ENCODE results near the gene NAT14.
"Not testable (repeated sequence)": the region's sequence is repeated elsewhere in the genome, so short reads cannot be mapped to it uniquely, and the experiment has no call there.

The NAT14 gene

DNA sequence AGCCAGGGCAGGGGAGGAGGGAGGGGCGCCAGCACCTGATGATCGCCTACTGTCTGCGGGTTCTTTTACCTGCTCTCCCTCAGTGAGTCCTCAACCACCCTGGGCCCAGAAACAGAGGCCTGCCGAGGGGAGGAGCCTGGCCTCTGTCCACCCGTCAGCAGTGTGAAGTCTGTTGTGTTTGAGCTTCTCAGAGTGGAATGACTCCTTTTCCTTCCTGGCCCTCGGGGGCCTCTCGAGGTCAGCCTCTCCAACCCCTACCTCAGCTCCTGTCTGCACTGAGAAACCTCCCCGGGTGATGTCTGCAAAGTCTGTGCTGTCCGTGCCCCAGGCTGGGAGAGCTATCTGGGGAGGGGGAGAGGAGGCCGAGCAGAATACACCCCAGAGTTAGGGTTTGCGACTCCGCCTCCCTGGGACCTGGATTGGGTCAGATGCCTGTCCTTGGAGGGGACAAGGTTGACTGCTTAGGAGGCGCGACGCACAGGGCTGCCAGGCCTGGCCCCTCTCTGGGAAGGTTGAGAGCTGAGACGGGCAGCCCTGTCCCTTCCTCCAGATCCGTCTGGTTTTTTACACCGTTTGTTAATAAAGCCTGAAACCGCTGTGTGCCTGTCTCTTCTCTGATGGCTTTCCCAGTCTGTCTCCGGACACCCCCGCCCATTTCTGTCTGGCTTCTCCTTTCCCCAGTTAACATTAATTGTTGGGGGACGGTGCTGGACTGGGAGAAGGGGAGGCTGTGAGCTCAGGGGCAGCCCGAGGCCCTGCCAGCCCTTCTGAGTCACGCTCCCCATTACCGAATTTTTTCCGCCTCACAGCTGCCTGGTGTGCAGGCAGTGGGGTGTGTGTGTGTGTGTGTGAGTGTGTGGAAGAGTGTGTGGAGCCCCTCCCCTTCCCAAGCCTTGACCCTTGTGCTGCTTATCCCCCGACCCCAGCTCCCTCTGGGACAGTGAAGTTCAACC lies 2.3 kb downstream of the NAT14 start:
- no peak for DNase-seq (ENCODE audit: low spot score)

DNA sequence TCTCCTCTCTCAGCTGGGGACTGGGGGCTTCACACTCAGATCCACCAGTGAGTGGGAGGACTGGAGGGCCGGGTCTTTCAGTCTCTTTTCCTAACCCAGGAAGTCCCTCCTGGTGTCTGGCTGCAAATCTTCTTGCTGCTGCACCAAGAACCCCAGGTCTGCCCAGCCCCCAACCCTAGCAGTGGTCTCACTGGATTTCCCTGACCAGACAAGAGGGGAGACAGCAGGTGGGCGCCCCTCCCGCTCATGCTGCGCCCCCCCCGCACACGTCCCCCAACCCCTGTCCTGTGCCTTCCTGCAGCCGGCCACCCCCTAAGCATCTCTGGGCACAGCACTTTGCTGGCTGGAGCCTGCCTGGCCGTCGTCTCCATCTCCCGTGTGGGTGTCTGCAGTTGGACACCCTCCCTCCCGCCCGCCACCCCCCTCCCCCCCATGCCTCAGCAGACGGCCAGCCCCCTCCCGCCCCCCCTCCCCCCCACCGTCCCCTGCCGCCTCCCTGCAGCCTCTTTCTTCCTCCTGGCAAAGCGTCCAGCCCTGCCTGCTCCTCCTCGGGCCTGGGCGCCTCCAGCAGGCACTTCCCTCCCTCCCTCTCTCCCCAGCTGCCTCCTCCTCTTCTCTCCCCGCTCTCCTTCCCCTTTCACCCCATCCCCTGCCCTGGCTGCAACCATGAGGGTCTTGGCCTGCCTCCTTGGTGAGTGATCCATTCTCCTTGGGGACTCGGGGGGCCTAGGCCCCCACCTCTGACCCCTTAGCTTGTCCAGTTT lies 3.1 kb downstream of the NAT14 start, which contains the start of gene SSC5D:
Gene SSC5D, plus strand, starts transcription at position 513 of the 764 bp plus-strand sequence. Its CDS starts 154 bp downstream, at position 667.
- no peak for DNase-seq (ENCODE audit: low spot score)

DNA sequence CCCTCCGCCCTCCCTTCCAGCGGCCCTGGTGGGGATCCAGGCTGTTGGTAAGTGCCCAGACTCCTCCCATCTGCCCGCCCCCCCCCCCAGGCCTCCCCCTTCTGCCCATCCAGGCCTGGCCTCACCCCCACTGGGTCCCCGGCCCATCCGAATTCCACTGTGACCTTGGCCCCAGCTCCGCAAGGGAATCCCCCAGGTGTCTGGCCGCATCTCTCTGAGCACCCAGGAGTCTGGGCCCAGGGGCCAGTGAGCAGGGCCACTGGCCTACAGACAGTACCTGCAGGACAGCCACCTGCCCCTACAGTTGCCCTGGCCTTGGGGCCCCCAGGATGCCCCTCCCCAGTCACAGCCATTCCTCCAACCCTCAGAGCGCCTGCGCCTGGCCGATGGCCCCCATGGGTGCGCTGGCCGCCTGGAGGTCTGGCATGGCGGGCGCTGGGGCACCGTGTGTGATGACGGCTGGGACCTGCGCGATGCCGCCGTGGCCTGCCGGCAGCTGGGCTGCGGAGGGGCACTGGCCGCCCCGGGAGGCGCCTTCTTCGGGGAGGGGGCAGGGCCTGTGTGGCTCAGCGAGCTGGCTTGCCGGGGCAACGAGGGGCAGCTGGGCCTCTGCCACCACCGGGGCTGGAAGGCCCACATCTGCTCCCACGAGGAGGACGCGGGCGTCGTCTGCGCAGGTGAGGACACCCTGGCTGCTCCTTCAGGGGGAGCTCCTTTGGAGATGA lies 4.2 kb downstream of the NAT14 start:
- DNase-seq (ENCODE audit: low spot score), result no peak

DNA sequence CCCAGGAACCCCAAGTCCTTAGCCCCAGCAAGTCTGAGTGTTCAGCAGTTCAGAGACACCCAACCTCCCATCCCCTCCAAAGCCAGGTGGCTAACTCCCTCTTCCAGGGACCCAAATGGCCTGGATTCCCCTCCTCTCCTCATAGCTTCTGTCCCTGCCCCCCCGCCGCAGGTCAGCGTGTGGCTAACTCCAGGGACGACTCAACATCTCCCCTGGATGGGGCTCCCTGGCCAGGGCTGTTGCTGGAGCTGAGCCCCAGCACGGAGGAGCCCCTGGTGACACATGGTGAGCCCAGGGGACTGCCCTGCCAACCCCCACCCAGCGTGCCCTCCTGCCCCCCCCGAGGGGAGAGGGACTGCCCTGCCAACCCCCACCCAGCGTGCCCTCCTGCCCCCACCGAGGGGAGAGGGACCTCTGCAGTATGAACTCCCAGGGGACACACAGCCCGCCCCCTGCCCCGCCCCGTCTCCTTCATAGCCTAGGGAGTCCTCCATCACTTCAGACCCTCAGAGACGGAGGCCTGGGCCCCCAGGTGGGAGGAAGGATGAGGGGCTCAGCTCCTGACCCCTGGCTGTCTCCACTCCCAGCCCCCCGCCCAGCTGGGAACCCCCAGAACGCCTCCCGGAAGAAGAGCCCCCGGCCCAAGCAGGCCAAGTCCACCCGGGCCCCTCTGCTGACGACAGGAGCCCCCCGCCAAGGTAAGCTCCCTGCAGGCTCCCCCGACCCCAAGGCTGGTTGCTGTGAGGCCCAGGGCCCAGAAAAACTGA lies 4.9 kb downstream of the NAT14 start:
- no peak for DNase-seq (ENCODE audit: low spot score)

DNA sequence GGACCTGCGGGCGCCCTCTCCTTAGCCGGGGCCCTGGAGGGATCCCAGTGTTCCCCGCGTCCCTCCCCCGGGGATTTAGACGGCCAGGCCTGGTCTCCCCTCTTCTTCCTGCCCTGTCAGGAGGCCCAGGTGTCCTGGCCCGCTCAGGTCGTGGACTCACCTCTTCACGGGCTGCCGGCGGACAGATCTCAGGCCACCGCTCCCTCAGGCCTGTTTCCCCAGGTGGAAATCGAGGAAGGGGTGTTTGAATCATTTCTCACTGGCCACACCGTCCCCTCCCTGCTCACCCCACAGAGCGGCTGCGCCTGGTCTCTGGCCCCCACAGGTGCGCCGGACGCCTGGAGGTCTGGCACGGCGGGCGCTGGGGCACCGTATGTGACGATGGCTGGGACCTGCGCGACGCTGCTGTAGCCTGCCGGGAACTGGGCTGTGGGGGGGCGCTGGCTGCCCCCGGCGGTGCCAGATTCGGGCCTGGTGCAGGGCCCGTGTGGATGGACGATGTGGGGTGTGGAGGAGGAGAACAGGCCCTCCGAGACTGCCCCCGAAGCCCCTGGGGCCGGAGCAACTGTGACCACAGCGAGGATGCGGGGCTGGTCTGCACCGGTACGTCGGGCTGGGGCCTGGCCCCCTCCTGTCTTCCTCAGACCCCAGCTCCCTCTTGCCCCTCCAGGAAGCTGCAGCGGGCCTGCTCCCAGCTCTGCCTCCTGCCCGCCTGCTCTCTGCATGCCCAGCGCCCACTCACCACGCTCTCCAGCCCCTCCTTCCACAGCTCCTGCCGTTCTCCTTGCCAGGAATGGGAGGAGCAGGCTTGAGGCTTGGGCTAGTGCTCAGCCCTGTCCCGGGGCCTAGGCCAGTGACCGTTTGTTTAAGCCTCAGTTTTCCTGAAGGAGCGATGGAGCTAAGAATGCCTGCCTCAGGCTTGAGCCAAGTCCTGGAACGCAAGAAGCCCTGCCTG lies 5.8 kb downstream of the NAT14 start:
- no peak for DNase-seq (ENCODE audit: low spot score)

DNA sequence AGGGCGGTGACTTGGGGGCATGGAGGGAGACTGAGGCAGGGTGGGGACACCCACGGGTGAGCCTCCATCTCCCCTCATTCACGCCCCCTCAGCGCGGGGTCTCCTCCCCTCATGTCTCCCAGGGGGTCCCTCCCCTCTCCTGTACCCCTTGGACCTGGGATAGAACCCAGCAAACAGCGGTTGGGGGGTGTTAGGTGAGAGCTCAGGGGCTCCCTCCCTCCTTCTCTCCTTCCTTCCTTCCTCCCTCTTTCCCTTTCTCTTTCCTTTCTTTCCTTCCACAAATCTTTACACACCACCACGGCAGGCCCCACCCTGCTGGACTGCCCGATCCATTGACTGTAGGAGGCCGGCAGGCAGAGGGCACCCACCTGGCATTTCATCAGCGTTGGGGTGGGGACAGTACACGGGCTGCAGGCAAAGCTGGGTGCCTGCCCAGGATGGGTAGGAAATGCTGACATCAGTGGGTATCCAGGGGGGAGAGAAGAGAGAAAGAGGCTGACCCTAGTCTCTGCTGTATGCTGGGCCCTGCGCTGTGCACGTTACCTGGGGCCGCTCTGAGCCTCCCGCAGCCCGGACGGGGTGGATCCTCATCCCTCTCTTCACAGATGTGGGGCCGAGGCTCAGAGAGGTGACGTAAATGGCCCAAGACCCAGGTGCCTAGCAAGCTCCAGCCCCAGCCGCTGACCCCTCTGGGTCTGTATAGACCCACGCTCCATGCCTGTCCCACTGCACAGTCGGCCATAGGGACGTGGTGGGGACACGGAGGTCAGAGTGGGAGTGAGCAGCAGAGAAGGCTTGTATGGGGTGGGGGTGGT lies 6.8 kb downstream of the NAT14 start:
- no peak for DNase-seq (ENCODE audit: low spot score)

DNA sequence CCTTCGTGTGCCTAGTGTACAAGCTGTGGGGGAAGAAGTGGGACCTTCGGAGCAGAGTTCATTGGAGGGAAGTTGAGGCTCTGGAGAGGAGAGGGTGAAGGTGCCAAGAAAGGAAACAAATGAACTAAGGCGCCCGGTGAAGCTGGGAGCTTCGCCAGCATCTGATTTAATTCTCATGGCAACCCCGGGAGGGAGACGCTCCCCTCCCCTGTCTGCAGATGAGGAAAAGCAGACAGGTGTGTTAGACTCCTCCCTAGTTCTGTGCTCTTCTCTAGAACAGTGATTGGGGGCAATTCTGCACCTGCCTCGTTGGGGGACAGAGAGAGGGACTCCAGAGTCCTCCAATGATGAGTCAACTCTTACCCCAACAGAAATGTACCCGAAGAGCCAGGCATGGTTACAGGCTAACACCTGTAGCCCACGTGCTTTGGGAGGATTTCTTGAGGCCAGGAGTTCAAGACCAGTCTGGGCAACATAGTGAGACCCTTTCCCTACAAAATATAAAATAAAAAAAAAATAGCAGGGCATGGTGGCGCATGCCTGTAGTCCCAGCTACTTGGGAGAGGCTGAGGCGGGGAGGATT lies 7.5 kb downstream of the NAT14 start:
- DNase-seq (ENCODE audit: low spot score), result no peak

DNA sequence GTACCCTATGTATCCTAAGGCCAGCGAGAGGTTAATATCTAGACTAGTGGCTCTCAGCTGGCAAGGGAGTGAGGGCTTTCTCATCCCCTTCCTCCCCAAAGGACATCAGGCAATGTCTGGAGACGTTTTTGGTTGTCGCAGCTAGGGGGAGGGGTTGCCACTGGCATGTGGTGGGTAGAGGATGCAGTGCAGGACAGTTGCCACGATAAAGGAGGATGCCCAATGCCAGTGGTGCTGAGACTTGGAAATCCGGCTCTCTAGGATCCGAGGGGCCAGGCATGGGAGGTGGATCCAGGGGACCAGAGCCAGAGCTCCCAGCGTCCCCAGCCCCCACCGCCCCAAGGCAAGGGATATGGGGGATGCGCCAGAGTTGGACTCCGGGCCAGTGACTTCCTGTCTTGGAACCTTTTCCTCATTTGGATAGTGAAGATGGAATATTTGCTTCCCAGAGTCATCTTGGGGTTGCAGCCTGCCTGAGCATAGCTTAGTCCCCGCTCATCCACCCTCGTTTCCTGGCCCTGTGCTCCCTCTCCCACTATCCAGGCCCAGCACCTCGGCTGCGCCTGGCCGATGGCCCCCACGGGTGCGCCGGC lies 8.2 kb downstream of the NAT14 start:
- DNase-seq (ENCODE audit: low spot score), result no peak

DNA sequence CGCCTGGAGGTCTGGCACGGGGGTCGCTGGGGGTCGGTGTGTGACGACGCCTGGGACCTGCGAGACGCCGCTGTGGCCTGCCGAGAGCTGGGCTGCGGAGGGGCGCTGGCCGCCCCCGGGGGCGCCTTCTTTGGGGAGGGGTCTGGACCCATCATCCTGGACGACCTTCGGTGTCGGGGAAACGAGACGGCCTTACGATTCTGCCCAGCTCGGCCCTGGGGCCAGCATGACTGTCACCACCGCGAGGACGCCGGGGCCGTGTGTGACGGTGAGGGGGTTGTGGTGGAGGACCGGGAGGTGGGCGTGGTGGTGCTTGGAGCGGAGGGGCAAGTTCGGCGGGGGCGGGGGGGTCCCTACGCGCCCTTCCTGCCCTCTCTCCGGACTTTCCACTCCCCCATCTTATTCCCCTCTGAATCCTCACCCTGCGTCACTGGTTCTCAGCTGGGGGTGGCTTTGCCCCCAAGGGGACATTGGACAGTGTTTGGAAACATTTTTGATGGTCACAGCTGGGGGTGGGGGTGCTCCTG lies 8.7 kb downstream of the NAT14 start:
- DNase-seq (ENCODE audit: low spot score), result no peak

DNA sequence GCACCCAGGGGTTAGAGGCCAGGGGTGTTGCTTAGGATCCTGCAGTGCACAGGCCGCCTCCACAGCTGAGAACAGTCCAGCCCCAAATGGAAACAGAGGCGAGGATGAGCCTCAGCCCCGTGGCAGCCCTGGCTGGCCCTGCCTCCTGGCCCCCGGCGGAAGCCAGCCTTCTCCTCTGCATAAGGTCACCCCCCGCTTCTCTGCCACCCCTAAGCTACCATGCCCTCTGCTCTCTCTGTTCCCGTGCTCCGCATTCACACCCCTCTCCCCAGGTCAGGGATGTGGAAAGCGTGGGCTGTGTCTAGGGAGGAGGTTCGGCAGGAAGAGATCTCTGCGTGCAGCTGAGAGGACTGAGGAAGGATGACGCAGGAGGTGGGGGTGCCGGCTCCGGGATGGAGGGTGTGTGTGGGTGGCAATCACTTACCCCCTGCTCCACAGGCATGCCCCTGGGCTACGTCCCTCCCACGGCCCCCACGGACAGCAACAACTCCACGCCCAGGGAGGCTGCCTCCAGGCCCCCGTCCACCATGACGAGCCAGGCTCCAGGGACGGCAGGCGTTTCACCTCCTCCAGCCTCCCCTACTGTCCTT lies 9.3 kb downstream of the NAT14 start:
- DNase-seq (ENCODE audit: low spot score), result no peak

DNA sequence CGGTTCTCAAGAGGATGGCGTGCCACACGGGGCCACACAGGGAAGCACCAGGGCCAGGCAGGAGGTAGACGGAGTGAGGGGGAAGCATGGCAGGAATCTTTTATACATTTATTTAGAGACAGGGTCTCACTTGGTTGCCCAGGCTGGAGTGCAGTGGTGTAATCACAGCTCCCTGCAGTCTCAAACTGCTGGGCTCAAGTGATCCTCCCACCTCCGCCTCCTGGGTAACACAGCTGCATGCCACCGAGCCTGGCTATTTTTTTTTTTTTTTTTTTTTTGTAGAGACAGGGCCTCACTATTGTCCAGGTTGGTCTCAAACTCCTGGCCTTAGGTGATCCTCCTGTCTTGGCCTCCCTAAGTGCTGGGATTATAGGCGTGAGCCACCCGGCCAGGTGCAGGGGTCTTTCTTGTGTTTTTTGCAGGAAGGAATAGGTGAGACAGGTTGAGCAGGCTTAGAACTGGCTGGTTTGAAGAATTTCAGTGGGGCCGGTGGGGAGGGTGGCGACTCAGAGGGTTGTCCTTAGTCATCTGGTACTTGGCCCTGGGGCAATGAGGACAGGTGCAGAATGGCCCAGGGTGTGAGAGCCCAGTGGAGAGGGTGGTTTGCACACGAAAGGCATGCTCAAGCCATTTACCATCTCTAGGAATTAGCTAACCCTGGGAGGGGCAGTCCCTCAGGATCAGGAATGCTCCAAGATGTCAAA lies 10.8 kb downstream of the NAT14 start:
- no peak for DNase-seq (ENCODE audit: low spot score)

DNA sequence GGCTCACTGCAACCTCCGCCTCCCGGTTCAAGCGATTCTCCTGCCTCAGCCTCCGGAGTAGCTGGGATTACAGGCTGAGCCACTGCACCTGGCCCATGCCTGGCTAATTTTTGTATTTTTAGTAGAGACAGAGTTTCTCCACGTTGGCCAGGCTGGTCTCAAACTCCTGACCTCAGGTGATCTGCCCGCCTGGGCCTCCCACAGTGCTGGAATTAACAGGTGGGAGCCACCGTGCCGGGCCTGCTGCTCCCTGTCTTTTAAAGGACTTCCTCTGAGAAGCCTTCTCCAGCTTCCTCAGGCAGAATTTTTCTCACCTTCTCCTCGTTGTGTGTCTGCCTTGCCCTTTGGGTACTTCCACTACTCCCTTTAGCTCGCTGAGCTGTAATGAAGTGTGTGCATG lies 11.8 kb downstream of the NAT14 start:
- not testable (repeated sequence) for DNase-seq (ENCODE audit: low spot score)

DNA sequence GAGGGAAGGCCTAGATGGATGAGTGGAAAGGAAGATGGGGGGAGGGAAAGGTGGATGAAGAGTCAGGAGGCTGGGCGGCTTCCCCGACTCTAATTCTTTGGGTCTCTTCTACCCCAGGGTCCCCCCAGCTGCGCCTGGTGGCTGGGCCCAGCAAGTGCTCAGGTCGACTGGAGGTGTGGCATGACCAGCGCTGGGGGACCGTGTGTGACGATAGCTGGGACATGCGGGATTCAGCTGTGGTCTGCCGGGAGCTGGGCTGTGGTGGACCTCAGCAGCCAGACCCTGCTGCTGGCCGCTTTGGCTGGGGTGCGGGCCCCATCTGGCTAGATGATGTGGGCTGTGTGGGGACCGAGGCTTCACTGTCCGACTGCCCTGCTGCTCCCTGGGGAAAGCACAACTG lies 12.8 kb downstream of the NAT14 start:
- DNase-seq (ENCODE audit: low spot score), result no peak

DNA sequence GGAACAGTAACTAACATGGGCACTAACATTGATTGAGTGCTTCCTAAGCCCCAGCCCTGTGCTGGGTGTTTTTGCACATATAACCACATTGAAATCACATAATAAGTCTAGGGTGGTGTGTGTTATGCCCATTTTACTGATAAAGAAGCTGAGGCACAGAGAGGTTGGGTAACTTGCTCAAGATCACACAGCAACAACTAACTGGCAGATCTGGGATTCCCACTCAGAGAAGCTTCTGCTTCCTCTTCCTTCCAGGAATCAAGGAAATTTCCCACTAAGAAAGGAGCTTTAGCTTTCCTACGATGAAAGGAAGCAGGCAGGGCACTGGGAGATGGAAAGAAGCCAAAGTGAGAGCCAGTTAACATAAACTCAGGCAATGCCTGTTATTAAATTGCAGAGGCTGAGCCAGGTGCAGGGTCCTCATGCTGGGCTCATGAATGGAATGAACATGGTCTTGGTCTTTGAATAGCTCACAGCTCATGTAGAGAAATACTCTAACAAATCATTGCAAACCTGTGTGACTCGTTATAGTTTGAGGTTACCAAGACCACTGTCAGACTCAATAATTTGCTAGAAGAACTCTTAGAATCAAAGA lies 13.4 kb downstream of the NAT14 start:
- DNase-seq (ENCODE audit: low spot score), result no peak

DNA sequence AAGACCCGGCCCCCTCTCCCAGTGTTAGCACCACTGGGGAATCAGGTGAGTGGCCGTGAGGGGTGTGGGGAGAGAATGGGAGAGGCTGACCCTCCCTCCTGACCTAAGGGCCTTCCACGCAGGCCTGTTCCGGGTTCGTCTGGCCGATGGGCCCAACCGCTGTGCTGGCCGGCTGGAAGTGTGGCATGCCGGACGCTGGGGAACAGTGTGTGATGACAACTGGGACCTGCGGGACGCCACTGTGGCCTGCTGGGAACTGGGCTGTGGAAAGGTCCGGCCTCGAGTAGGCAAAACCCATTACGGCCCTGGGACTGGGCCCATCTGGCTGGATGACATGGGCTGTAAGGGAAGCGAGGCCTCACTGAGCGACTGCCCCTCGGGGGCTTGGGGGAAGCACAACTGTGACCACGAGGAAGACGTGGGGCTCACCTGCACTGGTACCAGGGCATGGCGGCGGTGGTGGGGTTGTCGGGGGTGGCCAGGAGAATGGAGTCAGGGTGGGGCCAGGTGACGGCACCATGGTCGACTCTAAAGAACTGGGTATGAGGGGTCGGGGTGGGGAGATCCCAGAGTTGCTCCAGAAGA lies 15.5 kb downstream of the NAT14 start:
- DNase-seq (ENCODE audit: low spot score), result no peak

DNA sequence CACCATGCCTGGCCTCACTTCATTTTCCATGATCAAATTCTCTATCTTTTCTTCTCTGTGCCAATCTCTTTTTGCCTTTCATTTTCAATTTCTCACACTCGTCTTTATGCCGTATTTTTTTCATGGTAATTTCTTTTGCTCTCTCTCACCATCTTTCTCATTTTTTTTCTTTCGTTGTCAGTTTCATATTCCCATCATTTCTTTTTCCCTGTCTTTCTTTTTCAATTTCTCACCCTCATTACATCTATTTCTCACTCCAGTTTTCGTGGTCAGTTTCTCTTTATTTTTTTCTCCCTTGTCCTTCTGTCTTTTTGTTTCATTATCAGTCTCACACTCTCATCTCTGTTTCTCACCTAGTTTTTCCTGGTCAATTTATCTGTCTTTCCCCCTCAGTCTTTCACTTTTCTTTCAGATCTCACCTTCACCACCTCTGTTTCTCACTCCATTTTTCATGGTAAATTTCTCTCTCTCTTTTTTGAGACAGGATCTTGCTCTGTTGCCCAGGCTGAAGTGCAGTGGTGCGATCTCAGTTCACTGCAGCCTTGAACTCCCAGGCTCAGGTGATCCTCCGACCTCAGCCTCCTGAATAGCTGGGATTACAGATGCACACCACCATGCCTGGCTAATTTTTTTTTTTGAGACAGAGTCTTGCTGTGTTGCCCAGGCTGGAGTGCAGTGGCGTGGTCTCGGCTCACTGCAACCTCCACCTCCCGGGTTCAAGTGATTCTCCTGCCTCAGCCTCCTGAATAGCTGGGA lies 17.4 kb downstream of the NAT14 start:
- no peak for DNase-seq (ENCODE audit: low spot score)

Data from LoVo (cell line).